IPS-NIHi7 (cell line): ENCODE data around the gene CDKL5.
"Not testable (repeated sequence)": the region's sequence is repeated elsewhere in the genome, so short reads cannot be mapped to it uniquely, and the experiment has no call there.

Source experiments
- DNase-seq: peaks from one replicate; pipeline ENCODE4 v3.0.0; 2012; ENCODE audit warnings: mixed read lengths; ENCODE audit errors: extremely low spot score

Gene CDKL5

GRCh38 chrX:18575744-18576143 is 150.3 kb downstream of the CDKL5 start:
- no peak for DNase-seq

GRCh38 chrX:18577400-18577799 is 152.0 kb downstream of the CDKL5 start:
- no peak for DNase-seq

DNA sequence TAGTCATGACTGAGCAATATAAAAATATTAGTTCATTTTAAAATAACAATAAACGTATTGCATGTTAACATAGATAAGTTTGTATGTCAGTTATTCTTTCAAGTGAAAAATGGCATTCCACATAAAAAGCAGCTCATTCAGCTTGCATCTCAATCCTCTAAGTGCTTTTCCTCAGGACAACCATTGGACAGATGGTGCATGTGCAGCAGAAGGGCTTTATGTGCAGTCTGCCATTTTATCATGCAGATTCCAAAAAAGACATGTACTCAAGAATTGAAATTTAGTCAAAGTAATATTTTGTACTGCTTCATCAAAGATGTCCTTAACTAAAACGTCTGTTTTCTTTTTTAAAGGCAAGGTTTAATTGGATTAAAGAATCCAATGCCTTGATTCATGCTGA is 153.1 kb downstream of the CDKL5 start:
- DNase-seq: no peak

GRCh38 chrX:18579495-18579894 is 154.1 kb downstream of the CDKL5 start:
- DNase-seq: no peak

DNA sequence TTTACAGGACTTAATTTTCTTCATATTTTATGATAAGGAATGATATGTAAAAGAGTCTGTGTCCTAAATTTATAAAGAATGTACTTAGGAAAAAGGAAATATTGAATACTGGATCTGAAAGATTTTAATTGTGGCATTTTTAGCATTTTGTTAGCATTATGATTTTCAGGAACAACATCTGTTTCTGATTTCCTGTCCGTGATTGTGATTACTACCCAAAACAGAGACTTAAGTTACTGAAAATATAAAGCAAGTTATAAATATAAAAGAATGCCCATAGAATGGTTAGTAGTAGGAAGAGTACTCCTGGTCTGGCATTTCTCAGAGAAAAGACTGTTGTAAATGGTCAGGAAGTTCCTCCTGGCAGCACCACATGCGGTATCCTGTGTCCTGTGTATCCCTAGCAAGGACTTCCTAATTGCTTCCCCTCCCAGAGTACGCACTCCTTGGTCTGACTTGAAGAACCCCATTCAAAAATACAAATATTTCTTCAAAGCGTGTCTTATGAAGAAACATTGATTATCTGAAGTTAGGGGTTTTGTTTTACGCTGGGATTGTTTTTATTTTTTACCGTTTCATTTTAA is 157.6 kb downstream of the CDKL5 start:
- no peak for DNase-seq

DNA sequence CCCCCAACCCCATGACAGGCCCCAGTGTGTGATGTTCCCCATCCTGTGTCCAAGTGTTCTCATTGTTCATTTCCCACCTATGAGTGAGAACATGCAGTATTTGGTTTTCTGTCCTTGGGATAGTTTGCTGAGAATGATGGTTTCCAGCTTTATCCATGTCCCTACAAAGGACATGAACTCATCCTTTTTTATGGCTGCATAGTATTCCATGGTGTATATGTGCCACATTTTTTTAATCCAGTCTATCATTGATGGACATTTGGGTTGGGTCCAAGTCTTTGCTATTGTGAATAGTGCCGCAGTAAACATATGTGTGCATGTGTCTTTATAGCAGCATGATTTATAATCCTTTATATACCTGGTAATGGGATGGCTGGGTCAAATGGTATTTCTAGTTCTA is 163.9 kb downstream of the CDKL5 start:
- not testable (repeated sequence) for DNase-seq

DNA sequence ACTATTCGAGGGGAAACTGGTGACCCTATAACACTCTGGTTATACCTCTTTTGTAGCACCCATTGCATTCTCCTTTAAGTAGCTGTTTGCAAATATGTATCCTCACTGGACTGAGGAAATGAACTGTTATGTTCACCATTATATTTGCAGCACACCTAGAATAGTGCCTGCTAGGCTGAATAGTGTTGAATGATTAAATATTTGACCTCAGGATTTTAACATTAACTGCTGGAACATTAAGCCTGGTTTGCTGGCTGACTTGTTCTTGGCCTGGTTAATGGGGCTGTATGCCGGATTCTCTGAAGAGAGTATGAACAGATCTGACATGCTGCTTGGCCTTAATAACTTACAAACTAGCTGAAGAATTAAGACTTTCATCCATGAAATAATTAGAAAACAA is 166.4 kb downstream of the CDKL5 start:
- DNase-seq: no peak

DNA sequence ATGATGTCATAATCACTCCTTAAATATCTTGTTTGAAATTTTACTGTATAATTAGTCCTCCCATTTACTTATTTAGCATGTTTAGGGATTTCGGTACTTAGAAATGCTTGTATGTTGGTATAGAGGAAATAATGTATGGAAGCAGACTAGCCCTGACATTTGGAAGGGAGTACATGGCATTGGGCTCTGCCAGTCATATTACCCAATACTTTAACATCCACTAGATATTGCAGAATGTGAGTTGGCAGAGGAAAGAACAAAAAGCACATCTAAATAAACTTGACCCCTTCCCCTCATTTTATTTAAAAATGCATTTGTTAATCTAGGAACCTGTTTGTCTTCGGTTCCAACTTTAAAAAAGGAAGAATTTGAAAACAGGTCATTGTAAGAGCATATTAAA is 168.7 kb downstream of the CDKL5 start:
- DNase-seq: no peak

GRCh38 chrX:18596096-18596495 is 170.7 kb downstream of the CDKL5 start:
- DNase-seq: no peak

DNA sequence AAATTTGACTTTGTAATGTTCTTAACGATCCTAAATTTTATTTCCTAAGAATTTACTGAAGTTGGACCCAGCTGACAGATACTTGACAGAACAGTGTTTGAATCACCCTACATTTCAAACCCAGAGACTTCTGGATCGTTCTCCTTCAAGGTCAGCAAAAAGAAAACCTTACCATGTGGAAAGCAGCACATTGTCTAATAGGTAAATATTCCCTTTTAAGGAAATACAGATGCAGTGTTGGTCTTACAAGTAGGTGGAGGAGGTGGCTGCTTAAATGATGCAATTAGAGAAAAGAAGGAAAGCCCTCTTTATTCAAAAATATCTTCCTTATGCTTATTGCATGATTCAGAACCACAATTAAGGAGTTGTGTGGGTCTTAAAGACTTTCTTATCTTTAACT is 173.0 kb downstream of the CDKL5 start:
- DNase-seq: no peak

GRCh38 chrX:18607966-18608365 is 182.6 kb downstream of the CDKL5 start:
- DNase-seq: no peak

GRCh38 chrX:18613930-18614639 is 188.7 kb downstream of the CDKL5 start:
- DNase-seq: no peak

GRCh38 chrX:18616688-18617406 is 191.4 kb downstream of the CDKL5 start:
- no peak for DNase-seq

GRCh38 chrX:18617407-18617750 is 192.0 kb downstream of the CDKL5 start:
- peak; percentile 16 for DNase-seq

GRCh38 chrX:18619288-18619687 is 193.9 kb downstream of the CDKL5 start:
- no peak for DNase-seq

DNA sequence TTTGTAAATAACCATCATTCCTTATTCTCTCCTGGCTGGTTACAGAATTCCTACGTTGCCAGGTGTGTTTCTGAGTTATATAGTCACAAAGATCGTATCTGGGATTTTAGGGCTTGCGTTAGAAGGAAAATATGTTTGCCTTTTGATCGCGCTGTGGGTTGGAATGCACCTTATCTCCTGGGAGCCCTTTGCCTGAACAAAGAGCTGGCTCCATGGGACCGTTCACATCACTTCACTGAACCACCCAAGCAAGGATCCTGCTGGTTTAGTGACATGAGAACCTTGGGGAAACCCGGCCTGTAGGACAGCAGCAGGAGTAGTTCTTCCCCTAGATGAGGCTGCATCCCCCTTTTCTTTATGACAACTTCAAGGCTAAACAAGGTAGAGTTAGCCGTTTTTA is 194.9 kb downstream of the CDKL5 start:
- DNase-seq: no peak

- DNase-seq: no peak
These were observed 199.2 kb downstream of the CDKL5 start for GRCh38 chrX:18624599-18624998.

DNA sequence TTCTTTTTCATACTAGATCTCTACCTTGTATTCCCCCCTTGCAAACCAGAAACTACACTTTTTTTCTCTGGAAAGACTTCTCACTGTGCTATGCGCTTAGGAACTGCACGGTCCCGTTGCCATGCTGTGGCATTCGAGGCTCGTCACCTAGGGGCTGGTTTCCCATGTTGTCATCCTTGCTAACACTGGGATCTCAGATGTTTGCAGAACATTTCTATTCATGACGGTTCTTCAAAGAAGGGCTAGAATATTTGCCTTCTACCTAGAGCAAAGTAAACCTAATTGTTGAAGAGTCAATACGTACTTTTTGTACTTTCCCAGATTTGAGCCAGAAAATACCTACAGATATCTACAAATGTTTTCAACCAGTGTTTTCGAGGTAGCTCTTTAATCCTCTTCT is 205.5 kb downstream of the CDKL5 start:
- no peak for DNase-seq

DNA sequence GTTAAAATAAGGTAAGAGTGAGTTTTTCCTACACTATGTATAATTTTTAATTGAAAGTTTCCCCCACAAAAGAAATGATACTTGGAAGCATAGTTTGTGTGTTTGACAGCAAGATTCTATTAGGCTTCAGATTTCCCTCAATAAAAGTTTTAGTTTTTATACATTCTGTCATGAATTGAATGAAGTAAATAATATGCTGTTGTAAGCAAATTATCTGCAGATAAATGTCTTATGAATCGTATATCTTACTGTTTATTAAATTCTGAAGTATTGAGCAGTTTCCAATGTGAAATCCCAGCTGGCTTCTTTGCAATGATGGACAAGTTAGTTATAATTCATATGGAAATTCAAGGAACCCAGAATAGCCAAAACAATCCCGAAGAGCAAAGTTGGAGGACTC is 213.0 kb downstream of the CDKL5 start:
- no peak for DNase-seq

DNA sequence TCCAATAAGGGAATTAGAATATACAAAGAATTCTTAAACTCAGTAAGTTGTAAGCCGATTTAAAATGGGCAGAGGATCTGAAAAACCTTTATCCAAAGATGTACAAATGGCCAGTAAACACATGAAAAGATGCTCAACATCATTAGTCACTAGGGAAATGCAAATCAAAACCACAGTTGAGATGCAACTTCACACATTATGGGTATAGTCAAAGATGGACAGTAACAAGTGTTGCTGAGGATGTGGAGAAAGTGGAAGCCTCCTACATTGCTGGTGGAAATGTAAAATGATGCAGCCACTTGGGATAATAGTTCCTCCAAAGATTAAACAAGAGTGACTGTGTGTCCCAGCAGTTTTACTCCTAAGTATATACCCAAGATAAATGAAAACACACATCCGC is 213.9 kb downstream of the CDKL5 start:
- no peak for DNase-seq

- DNase-seq: peak; percentile 93
These were observed 215.3 kb downstream of the CDKL5 start for GRCh38 chrX:18640686-18641085.

GRCh38 chrX:18643243-18643642 is 217.8 kb downstream of the CDKL5 start:
- DNase-seq: no peak

DNA sequence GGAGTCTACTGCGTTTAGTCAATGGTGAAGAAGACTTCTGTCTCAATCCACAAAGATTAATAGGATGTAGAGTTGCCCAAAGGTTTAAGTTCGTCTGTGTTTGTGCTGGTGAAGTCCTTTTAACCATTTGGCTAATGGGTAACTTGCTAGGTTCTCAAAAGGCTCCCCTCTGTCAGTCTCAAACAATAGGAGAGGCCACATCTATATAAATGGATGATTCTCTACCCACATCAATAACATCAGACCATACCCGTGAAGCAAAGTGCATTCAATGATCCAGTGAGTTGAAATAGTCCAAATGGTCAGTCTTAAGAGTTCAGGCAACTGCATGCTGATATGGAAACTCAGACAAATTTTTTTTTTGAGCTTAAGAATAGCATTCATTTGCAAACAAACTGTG is 218.4 kb downstream of the CDKL5 start:
- no peak for DNase-seq
